Liver (tissue), 9 donors: ENCODE measurements around the gene KLF4. TPM values are rescaled to one million over a fixed set of nuclear protein-coding genes. Genes with fewer than 3 reads are reported as not detected.

Experiments
- DNase-seq: peaks from one replicate; pipeline ENCODE4 v3.0.0-alpha.2; 2017; ENCODE audit warnings: low spot score
- H3K27ac ChIP-seq, 2 donors: one replicate each; pipeline ENCODE4 v1.7.0; 2013; ENCODE audit warnings: inconsistent platforms in 2 of 2, low read length in 2 of 2, control low read depth in 1 of 2, low read depth in 1 of 2, mild to moderate bottlenecking in 1 of 2
- H3K27me3 ChIP-seq, 4 donors: one replicate each; pipeline versions ENCODE4 v1.6.1 to v1.7.0; 2013; ENCODE audit warnings: low read length in 3 of 4, inconsistent platforms in 1 of 4, mild to moderate bottlenecking in 1 of 4, moderate library complexity in 1 of 4; ENCODE audit not compliant: control insufficient read depth in 4 of 4, insufficient read depth in 4 of 4
- H3K36me3 ChIP-seq, 4 donors: one replicate each; pipeline versions ENCODE4 v1.6.1 to v1.7.0; 2013; ENCODE audit warnings: low read length in 3 of 4, mild to moderate bottlenecking in 3 of 4, low read depth in 1 of 4, moderate library complexity in 1 of 4; ENCODE audit not compliant: control insufficient read depth in 4 of 4, insufficient read depth in 3 of 4
- H3K4me1 ChIP-seq, 4 donors: one replicate each; pipeline versions ENCODE4 v1.6.1 to v1.7.0; 2013; ENCODE audit warnings: low read length in 3 of 4, mild to moderate bottlenecking in 3 of 4, moderate library complexity in 1 of 4; ENCODE audit not compliant: control insufficient read depth in 4 of 4, insufficient read depth in 4 of 4
- H3K4me3 ChIP-seq, 3 donors: one replicate each; pipeline versions ENCODE4 v1.6.1 to v1.7.0; 2013; ENCODE audit warnings: low read length in 3 of 3, control low read depth in 1 of 3, low read depth in 1 of 3, mild to moderate bottlenecking in 1 of 3
- H3K9ac ChIP-seq, 2 donors: one replicate each; pipeline ENCODE4 v1.7.0; 2013; ENCODE audit warnings: low read length in 2 of 2, mild to moderate bottlenecking in 2 of 2, moderate library complexity in 2 of 2, control low read depth in 1 of 2, low read depth in 1 of 2
- H3K9me3 ChIP-seq, 4 donors: one replicate each; pipeline versions ENCODE4 v1.6.1 to v1.7.0; 2013; ENCODE audit warnings: low read length in 3 of 4; ENCODE audit not compliant: control insufficient read depth in 4 of 4
- ATF3 ChIP-seq: IDR thresholded peaks from 2 replicates; pipeline ENCODE4 v1.6.1; 2016; ENCODE audit warnings: antibody characterized with exemption
- CTCF ChIP-seq: fragments of 150-350 bp; IDR thresholded peaks from 2 replicates; pipeline ENCODE4 v1.5.1; 2017; ENCODE audit warnings: improper control_type of control experiment, low read depth, low read length; ENCODE audit not compliant: missing input control
- EGR1 ChIP-seq, 2 donors: IDR thresholded peaks; 2 replicates each; pipeline ENCODE4 v1.6.1; 2016 to 2018; ENCODE audit warnings: antibody characterized with exemption in 2 of 2, low read depth in 2 of 2
- FOXA1 ChIP-seq: IDR thresholded peaks from 2 replicates; pipeline ENCODE4 v1.6.1; 2016; ENCODE audit warnings: antibody characterized with exemption
- FOXA2 ChIP-seq: IDR thresholded peaks from 2 replicates; pipeline ENCODE4 v1.6.1; 2016; ENCODE audit warnings: antibody characterized with exemption
- GABPA ChIP-seq, 2 donors: IDR thresholded peaks in 1 of 2; conservative IDR thresholded peaks in 1 of 2; 2 replicates each; pipeline ENCODE4 v1.6.1; 2016; ENCODE audit warnings: antibody characterized with exemption in 2 of 2, mild to moderate bottlenecking in 1 of 2, moderate library complexity in 1 of 2
- HNF4A ChIP-seq, 2 donors: conservative IDR thresholded peaks; 2 replicates each; pipeline ENCODE4 v1.6.1; 2016; ENCODE audit warnings: antibody characterized with exemption in 2 of 2, mild to moderate bottlenecking in 2 of 2
- HNF4G ChIP-seq: IDR thresholded peaks from 2 replicates; pipeline ENCODE4 v1.6.1; 2016; ENCODE audit warnings: antibody characterized with exemption
- JUND ChIP-seq, 2 donors: IDR thresholded peaks; 2 replicates each; pipeline ENCODE4 v1.6.1; 2016; ENCODE audit warnings: antibody characterized with exemption in 2 of 2
- MAX ChIP-seq: IDR thresholded peaks from 2 replicates; pipeline ENCODE4 v1.6.1; 2016; ENCODE audit warnings: antibody characterized with exemption
- NR2F2 ChIP-seq: IDR thresholded peaks from 2 replicates; pipeline ENCODE4 v1.6.1; 2016; ENCODE audit warnings: antibody characterized with exemption
- REST ChIP-seq: IDR thresholded peaks from 2 replicates; pipeline ENCODE4 v1.6.1; 2016; ENCODE audit warnings: antibody characterized with exemption, mild to moderate bottlenecking
- SP1 ChIP-seq: IDR thresholded peaks from 2 replicates; pipeline ENCODE4 v1.6.1; 2018; ENCODE audit warnings: antibody characterized with exemption, mild to moderate bottlenecking
- TAF1 ChIP-seq: conservative IDR thresholded peaks from 2 replicates; pipeline ENCODE4 v1.6.1; 2016; ENCODE audit warnings: antibody characterized with exemption, mild to moderate bottlenecking
- YY1 ChIP-seq: IDR thresholded peaks from 2 replicates; pipeline ENCODE4 v1.6.1; 2016; ENCODE audit warnings: antibody characterized with exemption, mild to moderate bottlenecking
- ZBTB33 ChIP-seq: IDR thresholded peaks from 2 replicates; pipeline ENCODE4 v1.6.1; 2016; ENCODE audit warnings: antibody characterized with exemption
- WGBS: extraction: QIAGEN DNeasy Blood & Tissue Kit; methylation state at CpG from one replicate; pipeline ENCODE4 v1.1.7; 2013; 5-methylcytosine and 5-hydroxymethylcytosine counted together
- polyA plus RNA-seq, 2 donors: library from polyadenylated mRNA; stranded (reverse) in 1 of 2; unstranded in 1 of 2; fragments of 200-250 nt in 1 of 2; fragments of >200 nt in 1 of 2; fragmentation: Nextera tagmentation in 1 of 2; extraction: Ambion mirVana in 1 of 2; gene quantifications; one replicate each; pipeline versions ENCODE4 v1.2.1 to v1.2.3, GENCODE V29; 2013 to 2015
- total RNA-seq, 2 donors: library from RNA; depleted of rRNA; stranded (reverse); fragments of >200 nt; gene quantifications; one replicate each; pipeline ENCODE4 v1.2.3, GENCODE V29; 2014
- donor health status: healthy.
- donor health status: healthy.
- donor health status: healthy.
- donor health status: healthy.
- donor health status: healthy.

KLF4 gene
- total and polyA plus RNA-seq, 4 donors = 1.1 to 7.4 (median 3.2) TPM

- Histone ChIP-seq H3K9ac (no peak overlapping the region), H3K4me1 (no peaks in the 10 kb centered on the region), H3K27me3 (no peaks in the 10 kb centered on the region), H3K27ac (no peak overlapping the region), H3K36me3 (no peaks in the 10 kb centered on the region), H3K4me3 (no peak overlapping the region), H3K9me3 (peaks cover 0 to 2% (median 0%) of the 10 kb centered on the region in 4 donors)
- TF ChIP-seq YY1 (no peak), JUND (IDR thresholded peaks at IDR 0.05) (no peak), HNF4A (conservative IDR thresholded peaks at IDR 0.05) (no peak), FOXA2 (no peak), SP1 (no peak), REST (no peak), GABPA (IDR thresholded peaks at IDR 0.05 in 1 of 2, conservative IDR thresholded peaks at IDR 0.05 in 1 of 2) (no peak), EGR1 (IDR thresholded peaks at IDR 0.05; ENCODE audit: low read depth in 2 of 2) (no peak), HNF4G (no peak), FOXA1 (no peak), CTCF (no peak), ATF3 (no peak), TAF1 (no peak), ZBTB33 (no peak), MAX (no peak), NR2F2 (no peak)
- 60% methylated on average over 6 of the region's 6 CpGs for WGBS
- no peak for DNase-seq
These were observed 34.0 kb downstream of the KLF4 start for GRCh38 chr9:107455425-107456135.
